DND-41 (cell line): Measurements from ENCODE around the gene HCN3.

ENCODE experiments used
- ATAC-seq: fragments of 200-7000 bp; cut with Tn5 transposase; 3 replicates; pipeline ENCODE4 v1.9.1; 2021; ENCODE audit warnings: low read depth; ENCODE audit not compliant: insufficient read depth
- DNase-seq: peaks from one replicate; pipeline ENCODE4 v3.0.0-alpha.2; 2020
- H2AFZ ChIP-seq: 2 replicates; pipeline ENCODE4 v1.6.0; 2012; ENCODE audit warnings: low read depth, low read length
- H3K27ac ChIP-seq: 2 replicates; pipeline ENCODE4 v1.5.1; 2012; ENCODE audit warnings: low read length, inconsistent platforms
- H3K27me3 ChIP-seq: fragments of 200-600 bp; sonication (generic); 2 replicates; pipeline ENCODE4 v1.6.0; 2012; ENCODE audit warnings: low read length, mild to moderate bottlenecking, inconsistent platforms; ENCODE audit not compliant: insufficient read depth, poor library complexity
- H3K36me3 ChIP-seq: 2 replicates; pipeline ENCODE4 v1.5.1; 2012; ENCODE audit warnings: low read length, inconsistent platforms; ENCODE audit not compliant: insufficient read depth
- H3K4me1 ChIP-seq: 2 replicates; pipeline ENCODE4 v1.5.1; 2012; ENCODE audit warnings: mild to moderate bottlenecking, low read length; ENCODE audit not compliant: insufficient read depth
- H3K4me2 ChIP-seq: 2 replicates; pipeline ENCODE4 v1.6.0; 2012; ENCODE audit warnings: mild to moderate bottlenecking, moderate library complexity, low read length, inconsistent platforms; ENCODE audit not compliant: insufficient read depth
- H3K4me3 ChIP-seq, 2 experiments: fragments of 200-600 bp in 1 of 2; shearing (Covaris generic) in 1 of 2; 2 replicates each; pipeline ENCODE4 v1.5.1; 2012 to 2016; ENCODE audit warnings: inconsistent platforms in 2 of 2, low read length in 2 of 2, mild to moderate bottlenecking in 2 of 2, low read depth in 1 of 2, moderate library complexity in 1 of 2
- H3K79me2 ChIP-seq: 2 replicates; pipeline ENCODE4 v1.6.0; 2012; ENCODE audit warnings: low read length, inconsistent platforms; ENCODE audit not compliant: insufficient read depth
- H3K9ac ChIP-seq: 2 replicates; pipeline ENCODE4 v1.6.0; 2012; ENCODE audit warnings: low read depth, mild to moderate bottlenecking, inconsistent platforms, low read length, moderate library complexity
- H3K9me3 ChIP-seq: 2 replicates; pipeline ENCODE4 v1.5.1; 2012; ENCODE audit warnings: low read length, moderate library complexity, mild to moderate bottlenecking, inconsistent platforms; ENCODE audit not compliant: insufficient read depth, severe bottlenecking
- H4K20me1 ChIP-seq: 2 replicates; pipeline ENCODE4 v1.6.0; 2012; ENCODE audit warnings: low read length; ENCODE audit not compliant: insufficient read depth
- EZH2 ChIP-seq: IDR thresholded peaks from 3 replicates; pipeline ENCODE4 v1.6.1; 2012; ENCODE audit warnings: borderline replicate concordance, low read depth, mild to moderate bottlenecking, moderate library complexity, low read length, inconsistent platforms; ENCODE audit not compliant: severe bottlenecking
- TF ChIP-seq, protein P1 (sequence below): IDR thresholded peaks from 2 replicates; pipeline ENCODE4 v1.5.1; 2012; ENCODE audit warnings: borderline replicate concordance, low read length, moderate library complexity, mild to moderate bottlenecking; ENCODE audit not compliant: poor library complexity, severe bottlenecking; ENCODE audit errors: extremely low read depth

The HCN3 gene

DNA sequence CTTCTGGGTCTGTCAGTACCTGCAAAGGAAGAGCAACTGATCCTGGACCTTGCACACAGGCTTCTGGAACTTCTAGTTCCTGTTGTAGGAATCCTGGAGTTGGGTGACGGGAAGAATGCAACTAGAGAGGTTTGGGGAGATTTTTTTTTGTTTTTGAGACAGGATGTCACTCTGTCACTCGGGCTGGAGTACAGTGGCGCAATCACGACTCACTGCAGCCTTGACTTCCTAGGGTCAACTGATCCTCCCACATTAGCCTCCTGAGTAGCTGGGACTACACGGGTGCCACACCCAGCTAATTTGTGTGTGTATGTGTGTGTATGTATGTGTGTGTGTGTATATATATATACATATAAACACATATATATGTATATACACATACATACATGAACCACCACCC, 40.8 kb upstream of the HCN3 start:
- Histone ChIP-seq H3K27me3 (no peaks in the 10 kb centered on the region), H3K9me3 (no peaks in the 10 kb centered on the region), H3K79me2 (peaks cover 13% of the 10 kb centered on the region; the same call in 1 of the 2 replicates), H4K20me1 (no peaks in the 10 kb centered on the region), H3K27ac (no peak overlapping the region), H2AFZ (no peak overlapping the region), H3K4me2 (no peak overlapping the region), H3K4me3 (no peak overlapping the region), H3K36me3 (peaks cover 33% of the 10 kb centered on the region), H3K9ac (no peak overlapping the region), H3K4me1 (peaks cover 18% of the 10 kb centered on the region)
- ATAC-seq (no peak), DNase-seq (no peak)
- TF ChIP-seq, protein P1, sequence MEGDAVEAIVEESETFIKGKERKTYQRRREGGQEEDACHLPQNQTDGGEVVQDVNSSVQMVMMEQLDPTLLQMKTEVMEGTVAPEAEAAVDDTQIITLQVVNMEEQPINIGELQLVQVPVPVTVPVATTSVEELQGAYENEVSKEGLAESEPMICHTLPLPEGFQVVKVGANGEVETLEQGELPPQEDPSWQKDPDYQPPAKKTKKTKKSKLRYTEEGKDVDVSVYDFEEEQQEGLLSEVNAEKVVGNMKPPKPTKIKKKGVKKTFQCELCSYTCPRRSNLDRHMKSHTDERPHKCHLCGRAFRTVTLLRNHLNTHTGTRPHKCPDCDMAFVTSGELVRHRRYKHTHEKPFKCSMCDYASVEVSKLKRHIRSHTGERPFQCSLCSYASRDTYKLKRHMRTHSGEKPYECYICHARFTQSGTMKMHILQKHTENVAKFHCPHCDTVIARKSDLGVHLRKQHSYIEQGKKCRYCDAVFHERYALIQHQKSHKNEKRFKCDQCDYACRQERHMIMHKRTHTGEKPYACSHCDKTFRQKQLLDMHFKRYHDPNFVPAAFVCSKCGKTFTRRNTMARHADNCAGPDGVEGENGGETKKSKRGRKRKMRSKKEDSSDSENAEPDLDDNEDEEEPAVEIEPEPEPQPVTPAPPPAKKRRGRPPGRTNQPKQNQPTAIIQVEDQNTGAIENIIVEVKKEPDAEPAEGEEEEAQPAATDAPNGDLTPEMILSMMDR: no peak
- TF ChIP-seq EZH2: no peak

DNA sequence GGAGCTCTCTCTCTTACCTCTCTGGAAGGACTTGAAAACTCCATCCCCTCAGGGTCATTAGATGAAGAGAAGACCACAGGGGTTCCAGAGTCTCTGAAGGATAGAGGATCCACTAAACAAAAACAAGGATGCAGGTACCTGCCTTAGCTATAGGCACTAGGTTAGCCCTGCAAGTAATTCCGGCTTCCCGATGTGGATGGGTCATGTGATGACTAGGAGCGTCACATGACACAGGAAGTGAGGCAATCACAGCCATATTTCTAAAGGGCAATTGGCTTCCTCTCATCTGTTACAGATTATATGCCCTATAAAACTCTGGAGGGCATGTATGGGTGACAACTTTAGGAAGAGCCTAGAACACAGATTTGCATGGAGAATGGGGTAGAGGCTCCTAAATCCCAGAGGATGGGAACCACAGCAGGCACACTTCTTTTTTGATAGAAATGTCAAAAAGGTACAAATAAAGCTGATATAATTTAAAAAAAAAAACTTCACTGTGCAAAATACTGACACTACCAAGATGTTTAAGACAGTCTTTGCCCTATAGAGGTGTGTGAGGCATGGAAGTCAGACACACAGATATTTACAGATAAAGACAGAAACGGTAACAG, 36.1 kb upstream of the HCN3 start:
- TF ChIP-seq EZH2: no peak
- TF ChIP-seq, protein P1: no peak
- Histone ChIP-seq H3K9me3 (no peaks in the 10 kb centered on the region), H3K4me1 (peaks cover 51% of the 10 kb centered on the region), H3K79me2 (peaks cover 34% of the 10 kb centered on the region), H3K4me2 (peak overlapping the region; percentile 82), H3K9ac (peak overlapping the region; percentile 49), H4K20me1 (no peaks in the 10 kb centered on the region), H2AFZ (peak overlapping the region; percentile 68), H3K4me3 (peak overlapping the region; percentile 18 to 60; a peak in 3 of 4 replicates), H3K36me3 (peaks cover 23% of the 10 kb centered on the region), H3K27me3 (no peaks in the 10 kb centered on the region), H3K27ac (peak overlapping the region; percentile 51)
- peak; percentile 80 for DNase-seq
- ATAC-seq: peak; percentile 34

DNA sequence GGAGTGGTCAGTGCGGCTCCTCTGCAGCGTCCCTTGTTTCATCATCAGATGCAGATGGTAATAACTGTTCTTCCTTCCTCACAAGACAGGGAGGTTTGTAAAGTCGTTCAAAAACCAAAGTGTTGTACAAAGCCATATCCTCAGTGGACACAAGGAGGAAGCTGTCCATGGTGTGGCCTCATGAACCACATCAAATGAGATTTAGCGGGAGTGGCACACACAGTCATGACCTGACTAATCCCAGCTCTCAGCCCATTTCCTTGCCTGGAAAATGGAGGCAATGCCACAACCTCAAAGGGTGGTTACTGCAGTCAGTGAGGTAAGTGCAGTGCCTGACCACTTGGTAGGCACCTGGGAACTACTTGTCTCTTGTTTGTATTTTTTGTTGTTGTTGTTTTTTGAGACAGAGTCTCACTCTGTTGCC, 35.4 kb upstream of the HCN3 start:
- H3K9me3 ChIP-seq: no peaks in the 10 kb centered on the region
- no peak overlapping the region for H2AFZ ChIP-seq
- H3K79me2 ChIP-seq: peaks cover 34% of the 10 kb centered on the region
- 0 out of 4 replicates have a peak overlapping the region, but pooled peaks of 1 of the 2 experiments have one; percentile 60 for H3K4me3 ChIP-seq
- H3K27ac ChIP-seq: peak overlapping the region; percentile 51
- no peak for DNase-seq
- H3K27me3 ChIP-seq: no peaks in the 10 kb centered on the region
- H3K4me1 ChIP-seq: peaks cover 51% of the 10 kb centered on the region
- ATAC-seq: no peak
- H3K4me2 ChIP-seq: peak overlapping the region; percentile 82
- no peak for TF ChIP-seq EZH2
- TF ChIP-seq, protein P1: no peak
- no peaks in the 10 kb centered on the region for H4K20me1 ChIP-seq
- H3K9ac ChIP-seq: peak overlapping the region; percentile 49
- peaks cover 17% of the 10 kb centered on the region for H3K36me3 ChIP-seq

DNA sequence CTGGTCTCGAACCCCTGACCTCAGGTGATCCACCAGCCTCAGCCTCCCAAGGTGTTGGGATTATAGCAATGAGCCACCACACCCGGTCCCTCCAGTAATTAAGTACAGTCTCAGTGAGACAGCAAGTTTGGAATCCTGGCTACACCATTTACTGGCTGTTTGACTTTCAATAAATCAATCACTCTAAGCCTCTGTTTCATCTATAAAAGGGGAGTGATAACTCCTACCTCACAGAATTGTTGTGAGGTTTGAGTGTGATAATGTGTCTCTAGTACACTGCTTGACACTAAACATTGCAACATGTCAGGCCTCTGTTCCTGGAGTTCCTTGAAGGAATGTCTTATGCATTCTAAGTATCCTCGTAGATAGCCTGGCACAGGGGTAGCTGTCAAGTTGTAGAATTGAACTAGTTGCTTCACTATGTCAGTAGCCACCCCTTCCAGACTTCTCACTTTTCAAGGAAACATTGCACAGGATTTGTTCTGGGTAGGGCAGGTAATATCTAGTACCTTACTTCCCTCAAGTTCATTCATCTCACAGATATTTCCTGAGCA, 34.4 kb upstream of the HCN3 start:
- no peaks in the 10 kb centered on the region for H3K9me3 ChIP-seq
- no peak for DNase-seq
- H3K27ac ChIP-seq: peak overlapping the region; percentile 96
- H3K4me3 ChIP-seq: peak overlapping the region; percentile 74 to 82; a peak in 3 of 4 replicates
- no peaks in the 10 kb centered on the region for H4K20me1 ChIP-seq
- H3K9ac ChIP-seq: peak overlapping the region; percentile 83
- ATAC-seq: no peak
- H3K4me1 ChIP-seq: peaks cover 51% of the 10 kb centered on the region
- no peak for TF ChIP-seq EZH2
- TF ChIP-seq, protein P1: no peak
- no peaks in the 10 kb centered on the region for H3K27me3 ChIP-seq
- H3K79me2 ChIP-seq: peaks cover 34% of the 10 kb centered on the region
- peak overlapping the region; percentile 72 for H3K4me2 ChIP-seq
- peaks cover 17% of the 10 kb centered on the region for H3K36me3 ChIP-seq
- no peak overlapping the region for H2AFZ ChIP-seq
